ENCODE data around the gene NOB1. TPM values are rescaled to one million over a fixed set of nuclear protein-coding genes. Genes with fewer than 3 reads are reported as not detected.

The NOB1 gene
- total and polyA plus RNA-seq, 9 of the 15 experiments (the other 6 are each of a cell fraction or from before 2014, with no cell fraction given) = 42.4 to 148 (median 116) TPM

- Histone ChIP-seq H3K27me3 (ENCODE audit: control insufficient read depth in 2 of 2, insufficient read depth in 2 of 2, low read length in 2 of 2) (no peaks in the 10 kb centered on the region), H3K4me1 (replicated peaks in 1 of 2; ENCODE audit: control insufficient read depth in 2 of 2, insufficient read depth in 2 of 2, low read length in 2 of 2) (no peaks in the 10 kb centered on the region), H3K4me2 (ENCODE audit: insufficient read depth, low read length) (no peak overlapping the region), H3K36me3 (ENCODE audit: control insufficient read depth, insufficient read depth, low read length) (peaks cover 49% of the 10 kb centered on the region; the same call in 2 of the 3 replicates), H3K79me2 (ENCODE audit: control insufficient read depth, insufficient read depth, low read length) (no peaks in the 10 kb centered on the region), H3K9ac (ENCODE audit: insufficient read depth in 1 of 2, low read depth in 2 of 2, low read length in 2 of 2) (no peak overlapping the region), H3K9me1 (ENCODE audit: control insufficient read depth, insufficient read depth, low read length) (no peaks in the 10 kb centered on the region), H3K9me3 (replicated peaks; ENCODE audit: control insufficient read depth, insufficient read depth, low read depth, low read length) (no peaks in the 10 kb centered on the region), H3K4me3 (no peak overlapping the region), H2AFZ (ENCODE audit: low read depth, low read length) (no peak overlapping the region), H3K27ac (ENCODE audit: extremely low read depth, low read depth, low read length) (no peak overlapping the region), H4K20me1 (replicated peaks; ENCODE audit: control insufficient read depth, insufficient read depth, low read length) (no peaks in the 10 kb centered on the region)
- no peak for TF ChIP-seq ZNF79 (CRISPR knock-in tag; IDR thresholded peaks at IDR 0.05; ENCODE audit: low read depth)
- TF ChIP-seq ZNF57 (CRISPR knock-in tag; IDR thresholded peaks at IDR 0.05) = no peak
- TF ChIP-seq ZNF551 (CRISPR knock-in tag; IDR thresholded peaks at IDR 0.05) = no peak
- in situ Hi-C loops (cut with MboI) (no loop called here), intact Hi-C loops (cut with micrococcal nuclease) (loop anchor here (10.0 kb wide), 1 partner anchor 207 kb away; no protein-coding TSS in a partner anchor)
- DNase-seq (ENCODE audit: extremely low read depth in 1 of 4, low spot score in 3 of 4) (no peak), ATAC-seq (no peak; the same call in 2 of the 3 replicates), FAIRE-seq (no peak)
- 61% methylated on average over 2 of the region's 2 CpGs for WGBS (ENCODE audit: insufficient coverage, low coverage, missing lambda C conversion rate)
- no TSS peak for BruUV-seq (replicated peaks)
- ChIA-PET POLR2A (interaction anchor here (0.7 kb wide), 1 partner anchor 9 kb away, joined by 3 read pairs; no protein-coding TSS in a partner anchor), CTCF (ENCODE audit: low intra/inter-chr PET ratio) (interaction anchor here (0.6 kb wide), 1 partner anchor 228 kb away, joined by 3 read pairs; no protein-coding TSS in a partner anchor)
These were observed 52.9 kb downstream of the NOB1 start for GRCh38 chr16:69701866-69702265.

- no peaks in the 10 kb centered on the region for H3K9me1 ChIP-seq (ENCODE audit: control insufficient read depth, insufficient read depth, low read length)
- H3K4me2 ChIP-seq (ENCODE audit: insufficient read depth, low read length) = no peak overlapping the region
- ChIA-PET POLR2A (interaction anchor here (0.7 kb wide), 1 partner anchor 9 kb away, joined by 3 read pairs; no protein-coding TSS in a partner anchor), CTCF (ENCODE audit: low intra/inter-chr PET ratio) (interaction anchor here (0.5 to 0.6 kb wide), 3 partner anchors 83 to 952 kb away, joined by 3 to 5 read pairs (median 3); no protein-coding TSS in a partner anchor)
- H3K9ac ChIP-seq (ENCODE audit: insufficient read depth in 1 of 2, low read depth in 2 of 2, low read length in 2 of 2) = no peak overlapping the region
- TF ChIP-seq SRSF3 (IDR thresholded peaks at IDR 0.05; ENCODE audit: insufficient read depth, low read length) = no peak
- no peak for TF ChIP-seq ZNF165 (CRISPR knock-in tag; IDR thresholded peaks at IDR 0.05; ENCODE audit: borderline replicate concordance)
- TF ChIP-seq PREB (CRISPR knock-in tag; IDR thresholded peaks at IDR 0.05) = no peak
- no peak for TF ChIP-seq FOXA3 (CRISPR knock-in tag; conservative IDR thresholded peaks at IDR 0.05 in 1 of 2, IDR thresholded peaks at IDR 0.05 in 1 of 2)
- TF ChIP-seq SIN3A (IDR thresholded peaks at IDR 0.05; ENCODE audit: borderline replicate concordance in 2 of 2, control insufficient read depth in 1 of 2, low read depth in 2 of 2, low read length in 2 of 2) = no peak
- no peak for TF ChIP-seq CEBPB (tag; IDR thresholded peaks at IDR 0.05)
- TF ChIP-seq ZNF699 (CRISPR knock-in tag; IDR thresholded peaks at IDR 0.05; ENCODE audit: insufficient replicate concordance) = no peak
- TF ChIP-seq KLF6 (CRISPR knock-in tag; IDR thresholded peaks at IDR 0.05; ENCODE audit: borderline replicate concordance) = no peak
- TF ChIP-seq RFX1 (IDR thresholded peaks at IDR 0.05) = no peak
- no peak for TF ChIP-seq RBM25 (IDR thresholded peaks at IDR 0.05; ENCODE audit: low read depth, low read length, severe bottlenecking)
- TF ChIP-seq ESRRA (IDR thresholded peaks at IDR 0.05; ENCODE audit: borderline replicate concordance, low read depth) = no peak
- no peak for TF ChIP-seq NFYB (IDR thresholded peaks at IDR 0.05; ENCODE audit: extremely low read depth, insufficient read length)
- H3K27ac ChIP-seq (ENCODE audit: extremely low read depth, low read depth, low read length) = no peak overlapping the region
- FAIRE-seq (peak; percentile 15), DNase-seq (ENCODE audit: extremely low read depth in 1 of 4, low spot score in 3 of 4) (no peak), ATAC-seq (no peak)
- H3K36me3 ChIP-seq (ENCODE audit: control insufficient read depth, insufficient read depth, low read length) = peaks cover 52% of the 10 kb centered on the region; the same call in 2 of the 3 replicates
- intact Hi-C loops (cut with micrococcal nuclease) = loop anchor here (10.0 kb wide), 1 partner anchor 207 kb away; no protein-coding TSS in a partner anchor
- H3K9me3 ChIP-seq (replicated peaks; ENCODE audit: control insufficient read depth, insufficient read depth, low read depth, low read length) = no peaks in the 10 kb centered on the region
- H4K20me1 ChIP-seq (replicated peaks; ENCODE audit: control insufficient read depth, insufficient read depth, low read length) = no peaks in the 10 kb centered on the region
- H3K79me2 ChIP-seq (ENCODE audit: control insufficient read depth, insufficient read depth, low read length) = no peaks in the 10 kb centered on the region
- in situ Hi-C loops (cut with MboI) = no loop called here
- no peak overlapping the region for H3K4me3 ChIP-seq
- no peaks in the 10 kb centered on the region for H3K4me1 ChIP-seq (replicated peaks in 1 of 2; ENCODE audit: control insufficient read depth in 2 of 2, insufficient read depth in 2 of 2, low read length in 2 of 2)
- no peak overlapping the region for H2AFZ ChIP-seq (ENCODE audit: low read depth, low read length)
- H3K27me3 ChIP-seq (ENCODE audit: control insufficient read depth in 2 of 2, insufficient read depth in 2 of 2, low read length in 2 of 2) = no peaks in the 10 kb centered on the region
- no TSS peak for BruUV-seq (replicated peaks)
These were observed 53.3 kb downstream of the NOB1 start for GRCh38 chr16:69701452-69701851.

Data from K562 (cell line).